ENCODE data around the gene RILPL1.

- TF ChIP-seq TARDBP (IDR thresholded peaks at IDR 0.05) (no peak), BHLHE40 (IDR thresholded peaks at IDR 0.05; ENCODE audit: borderline replicate concordance) (no peak), ARNT (IDR thresholded peaks at IDR 0.05) (no peak), FOXM1 (IDR thresholded peaks at IDR 0.05; ENCODE audit: borderline replicate concordance) (no peak), FOXK2 (IDR thresholded peaks at IDR 0.05) (no peak), ELF4 (IDR thresholded peaks at IDR 0.05) (no peak)
These were observed 34.2 kb downstream of the RILPL1 start for GRCh38 chr12:123499332-123499731.

All from HEK293T (cell line).